Stimulated activated CD8-positive, alpha-beta memory T cell treated with anti-CD3 and anti-CD28 coated beads, Interleukin-4, amount 100 ng/mL, for 4 hours (primary cell): ENCODE measurements around the gene SYP.
"Not testable (repeated sequence)": the region's sequence is repeated elsewhere in the genome, so short reads cannot be mapped to it uniquely, and the experiment has no call there.

Experiments
- DNase-seq, 2 donors: peaks; one replicate each; pipeline ENCODE4 v3.0.0-alpha.2; 2020; ENCODE audit warnings: low read depth in 2 of 2, low spot score in 1 of 2

Gene SYP

DNA sequence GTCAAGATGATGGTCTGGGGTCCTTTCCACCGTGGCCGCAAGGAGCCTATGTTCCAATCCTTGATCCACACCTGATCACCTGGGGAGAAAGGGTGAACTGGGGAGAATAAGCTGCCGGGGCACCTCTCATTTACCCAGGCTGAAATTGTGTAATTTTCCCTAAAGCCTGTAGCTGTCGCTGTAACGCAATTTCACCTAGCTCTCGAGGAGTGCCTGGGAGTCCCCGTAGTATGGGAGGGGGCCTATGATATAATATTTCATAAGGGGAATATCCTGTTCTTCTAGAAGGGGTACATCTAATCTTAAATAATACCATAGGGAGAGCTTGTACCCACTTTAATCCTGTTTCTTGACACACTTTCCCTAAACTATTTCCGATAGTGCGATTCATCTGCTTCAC, 57.7 kb downstream of the SYP start:
- not testable (repeated sequence) for DNase-seq

DNA sequence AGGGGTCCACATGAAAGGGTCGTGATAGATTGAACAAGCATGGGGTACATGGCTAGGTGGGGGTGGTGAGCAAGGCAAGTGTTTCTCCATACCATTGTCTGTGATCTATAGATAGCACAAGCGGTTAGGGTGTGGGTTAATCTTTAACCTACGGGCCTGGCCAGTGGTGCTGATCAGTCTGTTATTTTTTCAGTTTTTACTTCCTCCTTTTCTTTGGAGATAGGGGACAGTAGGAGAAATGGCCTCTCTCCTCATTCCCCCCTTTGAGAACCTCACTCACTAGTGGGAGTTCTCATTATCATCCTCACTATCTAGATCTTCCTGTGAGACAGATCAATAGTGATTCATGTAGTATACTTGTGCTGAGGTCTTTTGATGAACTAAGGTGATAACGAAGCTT, 60.3 kb downstream of the SYP start:
- DNase-seq, result no peak
